Bronchial epithelial cell (primary cell): ENCODE measurements around the gene PCTP. TPM values are rescaled to one million over a fixed set of nuclear protein-coding genes. Genes with fewer than 3 reads are reported as not detected.

Experiments
- DNase-seq: peaks from one replicate; pipeline ENCODE4 v3.0.0-alpha.2; 2010; ENCODE audit warnings: low read depth
- FAIRE-seq: peaks from 2 replicates; lab custom pipeline; 2011; peaks lifted over from hg19 to GRCh38; lab: Jason Lieb, UNC
- H3K27me3 ChIP-seq: 2 replicates; pipeline ENCODE4 v1.5.1; 2011; ENCODE audit warnings: low read length; ENCODE audit not compliant: control insufficient read depth, insufficient read depth
- H3K36me3 ChIP-seq: 2 replicates; pipeline ENCODE4 v1.5.1; 2011; ENCODE audit warnings: low read length; ENCODE audit not compliant: control insufficient read depth, insufficient read depth
- H3K4me3 ChIP-seq: 2 replicates; pipeline ENCODE4 v1.5.1; 2011; ENCODE audit warnings: mild to moderate bottlenecking, low read depth, low read length, control low read depth
- CTCF ChIP-seq: IDR thresholded peaks from 2 replicates; pipeline ENCODE4 v1.5.1; 2011; ENCODE audit warnings: mild to moderate bottlenecking, moderate library complexity, low read length, control low read depth, inconsistent platforms; ENCODE audit not compliant: insufficient read depth, severe bottlenecking
- total RNA-seq: library from RNA; depleted of rRNA; stranded (reverse); fragments of >200 nt; gene quantifications from 2 replicates; pipeline ENCODE4 v1.2.1, GENCODE V29; 2014

Gene PCTP
- total RNA-seq, 1 donor from 2014 or later: 8.4 TPM

- H3K4me3 ChIP-seq: peak overlapping the region; percentile 69
- FAIRE-seq (no peak), DNase-seq (no peak)
- no peaks in the 10 kb centered on the region for H3K27me3 ChIP-seq
- TF ChIP-seq CTCF: no peak
- H3K36me3 ChIP-seq: no peaks in the 10 kb centered on the region
Measured at GRCh38 chr17:55751720-55752250, 934 bp downstream of the PCTP start.

GRCh38 chr17:55756689-55757088 lies 5.8 kb downstream of the PCTP start:
- Histone ChIP-seq H3K36me3 (no peaks in the 10 kb centered on the region), H3K4me3 (no peak overlapping the region), H3K27me3 (no peaks in the 10 kb centered on the region)
- no peak for TF ChIP-seq CTCF
- DNase-seq: no peak
- no peak for FAIRE-seq

- no peak for DNase-seq
- no peaks in the 10 kb centered on the region for H3K27me3 ChIP-seq
- H3K4me3 ChIP-seq: no peak overlapping the region
- no peak for FAIRE-seq
- no peaks in the 10 kb centered on the region for H3K36me3 ChIP-seq
- no peak for TF ChIP-seq CTCF
Measured at GRCh38 chr17:55757659-55758058, 6.8 kb downstream of the PCTP start.

GRCh38 chr17:55758171-55758570 lies 7.3 kb downstream of the PCTP start:
- TF ChIP-seq CTCF: no peak
- H3K4me3 ChIP-seq: no peak overlapping the region
- FAIRE-seq (no peak), DNase-seq (no peak)
- no peaks in the 10 kb centered on the region for H3K27me3 ChIP-seq
- no peaks in the 10 kb centered on the region for H3K36me3 ChIP-seq

GRCh38 chr17:55760643-55761355 lies 9.9 kb downstream of the PCTP start:
- no peak for TF ChIP-seq CTCF
- H3K4me3 ChIP-seq: no peak overlapping the region
- H3K27me3 ChIP-seq: no peaks in the 10 kb centered on the region
- no peak for DNase-seq
- H3K36me3 ChIP-seq: no peaks in the 10 kb centered on the region
- no peak for FAIRE-seq
